ENCODE data around the gene TBC1D22A. TPM values are rescaled to one million over a fixed set of nuclear protein-coding genes. Genes with fewer than 3 reads are reported as not detected.

The TBC1D22A gene
- total RNA-seq, 1 experiment from 2014 or later: 20.9 TPM

- Histone ChIP-seq H3K9me2 (ENCODE audit: insufficient read depth) (no peaks in the 10 kb centered on the region), H3K4me2 (ENCODE audit: low read length) (no peak overlapping the region), H3K4me1 (ENCODE audit: control insufficient read depth in 1 of 2, insufficient read depth in 2 of 2, low read length in 2 of 2) (no peaks in the 10 kb centered on the region), H2AFZ (ENCODE audit: low read depth, low read length, poor library complexity, severe bottlenecking) (no peak overlapping the region), H3K9me3 (ENCODE audit: control insufficient read depth in 1 of 2, insufficient read depth in 1 of 2, low read depth in 1 of 2, low read length in 2 of 2) (no peaks in the 10 kb centered on the region), H3K4me3 (replicated peaks in 1 of 2; ENCODE audit: low read depth in 1 of 2, low read length in 2 of 2) (no peak overlapping the region), H3K27ac (ENCODE audit: low read depth, low read length) (no peak overlapping the region), H4K20me1 (ENCODE audit: insufficient read depth) (no peaks in the 10 kb centered on the region), H3K79me2 (ENCODE audit: insufficient read depth, low read length) (no peaks in the 10 kb centered on the region), H3K27me3 (ENCODE audit: insufficient read depth, low read length) (no peaks in the 10 kb centered on the region), H3K36me3 (ENCODE audit: control insufficient read depth in 1 of 2, insufficient read depth in 2 of 2, low read length in 2 of 2) (no peaks in the 10 kb centered on the region), H3K9ac (ENCODE audit: low read length) (no peak overlapping the region)
- ChIA-PET POLR2A (no interaction called here), CTCF (no interaction called here), RAD21 (ENCODE audit: low non-redundant PET in 1 of 2, low total read pairs in 2 of 2, uncharacterized antibody in 2 of 2, unreplicated experiment in 2 of 2) (no interaction called here)
- no peak for DNase-seq (ENCODE audit: low read depth, low spot score)
- TF ChIP-seq ELF1 (IDR thresholded peaks at IDR 0.05; ENCODE audit: borderline replicate concordance, low read depth) (no peak), ATF3 (IDR thresholded peaks at IDR 0.05) (no peak), CTCF (IDR thresholded peaks at IDR 0.05 in 2 of 3, conservative IDR thresholded peaks at IDR 0.05 in 1 of 3; ENCODE audit: borderline replicate concordance in 1 of 3, insufficient read depth in 1 of 3, low read depth in 2 of 3, low read length in 2 of 3) (no peak), ZNF274 (IDR thresholded peaks at IDR 0.05; ENCODE audit: low read depth, low read length) (no peak), POLR2AphosphoS5 (IDR thresholded peaks at IDR 0.05; ENCODE audit: low read depth, low read length) (no peak), TCF7L2 (IDR thresholded peaks at IDR 0.05; ENCODE audit: borderline replicate concordance, extremely low read depth, insufficient read depth, insufficient read length) (no peak), EZH2 (IDR thresholded peaks at IDR 0.05) (no peak), ZFX (IDR thresholded peaks at IDR 0.05) (no peak), RAD21 (IDR thresholded peaks at IDR 0.05; ENCODE audit: low read depth) (no peak), CBX3 (IDR thresholded peaks at IDR 0.05; ENCODE audit: low read depth) (no peak), EZH2phosphoT487 (IDR thresholded peaks at IDR 0.05; ENCODE audit: borderline replicate concordance) (no peak), YY1 (IDR thresholded peaks at IDR 0.05; ENCODE audit: extremely low read depth, insufficient replicate concordance, low read depth, low read length) (no peak), POLR2A (IDR thresholded peaks at IDR 0.05; ENCODE audit: borderline replicate concordance, extremely low read depth, insufficient read depth, insufficient read length) (no peak), CEBPB (IDR thresholded peaks at IDR 0.05; ENCODE audit: low read depth) (no peak), FOSL1 (IDR thresholded peaks at IDR 0.05; ENCODE audit: low read depth) (no peak), JUND (IDR thresholded peaks at IDR 0.05) (no peak), SRF (IDR thresholded peaks at IDR 0.05; ENCODE audit: low read depth) (no peak)
- TF ChIP-seq, protein P1, sequence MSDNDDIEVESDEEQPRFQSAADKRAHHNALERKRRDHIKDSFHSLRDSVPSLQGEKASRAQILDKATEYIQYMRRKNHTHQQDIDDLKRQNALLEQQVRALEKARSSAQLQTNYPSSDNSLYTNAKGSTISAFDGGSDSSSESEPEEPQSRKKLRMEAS (IDR thresholded peaks at IDR 0.05): no peak
- TF ChIP-seq, protein P2, sequence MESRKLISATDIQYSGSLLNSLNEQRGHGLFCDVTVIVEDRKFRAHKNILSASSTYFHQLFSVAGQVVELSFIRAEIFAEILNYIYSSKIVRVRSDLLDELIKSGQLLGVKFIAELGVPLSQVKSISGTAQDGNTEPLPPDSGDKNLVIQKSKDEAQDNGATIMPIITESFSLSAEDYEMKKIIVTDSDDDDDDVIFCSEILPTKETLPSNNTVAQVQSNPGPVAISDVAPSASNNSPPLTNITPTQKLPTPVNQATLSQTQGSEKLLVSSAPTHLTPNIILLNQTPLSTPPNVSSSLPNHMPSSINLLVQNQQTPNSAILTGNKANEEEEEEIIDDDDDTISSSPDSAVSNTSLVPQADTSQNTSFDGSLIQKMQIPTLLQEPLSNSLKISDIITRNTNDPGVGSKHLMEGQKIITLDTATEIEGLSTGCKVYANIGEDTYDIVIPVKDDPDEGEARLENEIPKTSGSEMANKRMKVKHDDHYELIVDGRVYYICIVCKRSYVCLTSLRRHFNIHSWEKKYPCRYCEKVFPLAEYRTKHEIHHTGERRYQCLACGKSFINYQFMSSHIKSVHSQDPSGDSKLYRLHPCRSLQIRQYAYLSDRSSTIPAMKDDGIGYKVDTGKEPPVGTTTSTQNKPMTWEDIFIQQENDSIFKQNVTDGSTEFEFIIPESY (IDR thresholded peaks at IDR 0.05; ENCODE audit: extremely low read depth, insufficient replicate concordance, low read length): no peak
- no peak for ATAC-seq
- no TSS peak for BruUV-seq (replicated peaks)
- intact Hi-C loops (cut with micrococcal nuclease): no loop called here
These were observed 301.6 kb downstream of the TBC1D22A start for GRCh38 chr22:47064016-47064415.
